HUES64 (cell line): Measurements from ENCODE around the gene RPS6KA2.

Experiments used
- H3K27ac ChIP-seq: 2 replicates; pipeline ENCODE4 v1.7.0; 2013; ENCODE audit warnings: low read depth, low read length, inconsistent platforms
- H3K27me3 ChIP-seq: 2 replicates; pipeline ENCODE4 v1.6.1; 2013; ENCODE audit warnings: mild to moderate bottlenecking, low read length; ENCODE audit not compliant: insufficient read depth
- H3K36me3 ChIP-seq: 2 replicates; pipeline ENCODE4 v1.6.1; 2013; ENCODE audit warnings: mild to moderate bottlenecking, low read length; ENCODE audit not compliant: insufficient read depth
- H3K4me1 ChIP-seq: 2 replicates; pipeline ENCODE4 v1.6.1; 2013; ENCODE audit warnings: mild to moderate bottlenecking, low read length, moderate library complexity; ENCODE audit not compliant: insufficient read depth
- H3K4me3 ChIP-seq: 2 replicates; pipeline ENCODE4 v1.5.1; 2013; ENCODE audit warnings: mild to moderate bottlenecking, low read length, moderate library complexity
- H3K9ac ChIP-seq: 2 replicates; pipeline ENCODE4 v1.6.1; 2013; ENCODE audit warnings: mild to moderate bottlenecking, low read depth, low read length
- H3K9me3 ChIP-seq: 2 replicates; pipeline ENCODE4 v1.6.1; 2013; ENCODE audit warnings: low read depth, low read length; ENCODE audit not compliant: insufficient read depth
- WGBS: fragments of 150-250, 120-280 bp; methylation state at CpG from one replicate; pipeline ENCODE4 v1.1.7; 2013; ENCODE audit warnings: missing lambda C conversion rate; 5-methylcytosine and 5-hydroxymethylcytosine counted together

RPS6KA2 gene

GRCh38 chr6:166516251-166516884, 110.7 kb downstream of the RPS6KA2 start:
- Histone ChIP-seq H3K27ac (no peak overlapping the region), H3K9me3 (peaks cover 11% of the 10 kb centered on the region), H3K4me3 (no peak overlapping the region), H3K4me1 (peaks cover 3% of the 10 kb centered on the region; the same call in 1 of the 2 replicates), H3K9ac (no peak overlapping the region), H3K36me3 (no peaks in the 10 kb centered on the region), H3K27me3 (no peaks in the 10 kb centered on the region)
- 79% methylated on average over 7 of the region's 7 CpGs for WGBS

- Histone ChIP-seq H3K4me1 (peaks cover 3% of the 10 kb centered on the region; the same call in 1 of the 2 replicates), H3K27ac (no peak overlapping the region), H3K9me3 (peaks cover 11% of the 10 kb centered on the region), H3K9ac (no peak overlapping the region), H3K27me3 (no peaks in the 10 kb centered on the region), H3K36me3 (no peaks in the 10 kb centered on the region), H3K4me3 (no peak overlapping the region)
- WGBS, result 75% methylated on average over 11 of the region's 11 CpGs
Observed at GRCh38 chr6:166515072-166515810, 111.8 kb downstream of the RPS6KA2 start.

GRCh38 chr6:166514196-166514595, 112.9 kb downstream of the RPS6KA2 start:
- H3K27ac ChIP-seq, result no peak overlapping the region
- H3K4me3 ChIP-seq, result no peak overlapping the region
- peaks cover 3% of the 10 kb centered on the region; the same call in 1 of the 2 replicates for H3K4me1 ChIP-seq
- no peaks in the 10 kb centered on the region for H3K27me3 ChIP-seq
- 92% methylated on average over 3 of the region's 3 CpGs for WGBS
- H3K9ac ChIP-seq, result no peak overlapping the region
- peaks cover 11% of the 10 kb centered on the region for H3K9me3 ChIP-seq
- H3K36me3 ChIP-seq, result no peaks in the 10 kb centered on the region

- 92% methylated on average over 8 of the region's 8 CpGs for WGBS
- Histone ChIP-seq H3K36me3 (no peaks in the 10 kb centered on the region), H3K4me3 (no peak overlapping the region), H3K27ac (no peak overlapping the region), H3K9me3 (0 out of 2 replicates have a peak, but pooled peaks cover under 1% of the 10 kb centered on the region), H3K9ac (no peak overlapping the region), H3K27me3 (no peaks in the 10 kb centered on the region), H3K4me1 (peaks cover 3% of the 10 kb centered on the region; the same call in 1 of the 2 replicates)
Observed at GRCh38 chr6:166512567-166512966, 114.5 kb downstream of the RPS6KA2 start.

- H3K27ac ChIP-seq, result no peak overlapping the region
- 93% methylated on average over 2 of the region's 2 CpGs for WGBS
- peaks cover 3% of the 10 kb centered on the region; the same call in 1 of the 2 replicates for H3K4me1 ChIP-seq
- no peaks in the 10 kb centered on the region for H3K36me3 ChIP-seq
- H3K9ac ChIP-seq, result no peak overlapping the region
- no peaks in the 10 kb centered on the region for H3K27me3 ChIP-seq
- H3K9me3 ChIP-seq, result no peaks in the 10 kb centered on the region
- no peak overlapping the region for H3K4me3 ChIP-seq
Observed at GRCh38 chr6:166511316-166511715, 115.7 kb downstream of the RPS6KA2 start.

GRCh38 chr6:166509193-166509592, 117.9 kb downstream of the RPS6KA2 start:
- no peaks in the 10 kb centered on the region for H3K27me3 ChIP-seq
- no peak overlapping the region for H3K27ac ChIP-seq
- 90% methylated on average over 8 of the region's 8 CpGs for WGBS
- no peaks in the 10 kb centered on the region for H3K9me3 ChIP-seq
- peaks cover 3% of the 10 kb centered on the region; the same call in 1 of the 2 replicates for H3K4me1 ChIP-seq
- no peak overlapping the region for H3K9ac ChIP-seq
- H3K36me3 ChIP-seq, result 0 out of 2 replicates have a peak, but pooled peaks cover under 1% of the 10 kb centered on the region
- no peak overlapping the region for H3K4me3 ChIP-seq

- Histone ChIP-seq H3K9ac (no peak overlapping the region), H3K4me3 (no peak overlapping the region), H3K36me3 (0 out of 2 replicates have a peak, but pooled peaks cover 4% of the 10 kb centered on the region), H3K27me3 (no peaks in the 10 kb centered on the region), H3K4me1 (peaks cover under 1% of the 10 kb centered on the region; the same call in 1 of the 2 replicates), H3K9me3 (no peaks in the 10 kb centered on the region), H3K27ac (no peak overlapping the region)
- WGBS, result 80% methylated on average over 10 of the region's 11 CpGs
Observed at GRCh38 chr6:166508726-166509125, 118.3 kb downstream of the RPS6KA2 start.

GRCh38 chr6:166507809-166508564, 119.1 kb downstream of the RPS6KA2 start:
- Histone ChIP-seq H3K9ac (no peak overlapping the region), H3K4me3 (no peak overlapping the region), H3K36me3 (peaks cover 10% of the 10 kb centered on the region; the same call in 1 of the 2 replicates), H3K27me3 (no peaks in the 10 kb centered on the region), H3K9me3 (no peaks in the 10 kb centered on the region), H3K4me1 (no peaks in the 10 kb centered on the region), H3K27ac (no peak overlapping the region)
- 50% methylated on average over 25 of the region's 25 CpGs for WGBS

- 93% methylated on average over 2 of the region's 2 CpGs for WGBS
- Histone ChIP-seq H3K9me3 (no peaks in the 10 kb centered on the region), H3K4me3 (no peak overlapping the region), H3K4me1 (no peaks in the 10 kb centered on the region), H3K36me3 (peaks cover 11% of the 10 kb centered on the region; the same call in 1 of the 2 replicates), H3K27ac (no peak overlapping the region), H3K9ac (no peak overlapping the region), H3K27me3 (no peaks in the 10 kb centered on the region)
Observed at GRCh38 chr6:166507380-166507779, 119.7 kb downstream of the RPS6KA2 start.

- Histone ChIP-seq H3K4me3 (no peak overlapping the region), H3K9ac (no peak overlapping the region), H3K27ac (no peak overlapping the region), H3K27me3 (no peaks in the 10 kb centered on the region), H3K9me3 (no peaks in the 10 kb centered on the region), H3K4me1 (no peaks in the 10 kb centered on the region), H3K36me3 (peaks cover 11% of the 10 kb centered on the region; the same call in 1 of the 2 replicates)
- WGBS, result 94% methylated on average over 28 of the region's 28 CpGs
Observed at GRCh38 chr6:166505133-166505905, 121.7 kb downstream of the RPS6KA2 start.
